K562 (cell line): Measurements from ENCODE around the gene C11orf58.

Source experiments
- CCNT2 ChIP-seq: IDR thresholded peaks from 2 replicates; pipeline ENCODE4 v1.6.1; 2011; ENCODE audit warnings: borderline replicate concordance, low read depth, mild to moderate bottlenecking, moderate library complexity, mixed read lengths, low read length; ENCODE audit not compliant: insufficient read length; ENCODE audit errors: extremely low read depth
- CTCF ChIP-seq, 3 experiments: IDR thresholded peaks in 2 of 3; conservative IDR thresholded peaks in 1 of 3; 2 replicates each; pipeline ENCODE4 v1.5.1; 2011 to 2012; ENCODE audit warnings: low read length in 3 of 3, mild to moderate bottlenecking in 3 of 3, control low read depth in 2 of 3, improper control_type of control experiment in 1 of 3, inconsistent platforms in 1 of 3, low read depth in 1 of 3, mixed read lengths in 1 of 3, moderate library complexity in 1 of 3; ENCODE audit not compliant: insufficient read depth in 2 of 3
- EZH2 ChIP-seq: IDR thresholded peaks from 2 replicates; pipeline ENCODE4 v1.6.1; 2012; ENCODE audit warnings: low read depth, mild to moderate bottlenecking, inconsistent platforms, low read length, borderline replicate concordance
- TARDBP ChIP-seq: fragments of 450-650 bp; IDR thresholded peaks from 2 replicates; pipeline ENCODE4 v1.6.1; 2016
- TEAD4 ChIP-seq, 2 experiments: sonication (generic) in 1 of 2; formaldehyde crosslinking in 1 of 2; IDR thresholded peaks; 2 replicates each; pipeline versions ENCODE4 v1.6.1 to v1.8.0; 2012 to 2022; ENCODE audit warnings: borderline replicate concordance in 1 of 2, inconsistent platforms in 1 of 2, low read length in 1 of 2, mild to moderate bottlenecking in 1 of 2, missing genetic modification reagents in 1 of 2
- ZNF184 ChIP-seq: sonication (generic); formaldehyde crosslinking; IDR thresholded peaks from 2 replicates; pipeline ENCODE4 v1.5.0; 2020; ENCODE audit warnings: missing genetic modification reagents
- ZNF76 ChIP-seq: fragments of 250-450 bp; sonication (Bioruptor Pico); IDR thresholded peaks from 2 replicates; pipeline ENCODE4 v1.4.0; 2020; ENCODE audit warnings: mild to moderate bottlenecking, moderate library complexity, borderline replicate concordance
- TF ChIP-seq, protein P1 (sequence below): fragments of 250-450 bp; sonication (Bioruptor Pico); IDR thresholded peaks from 2 replicates; pipeline ENCODE4 v1.5.0; 2021

DNA sequence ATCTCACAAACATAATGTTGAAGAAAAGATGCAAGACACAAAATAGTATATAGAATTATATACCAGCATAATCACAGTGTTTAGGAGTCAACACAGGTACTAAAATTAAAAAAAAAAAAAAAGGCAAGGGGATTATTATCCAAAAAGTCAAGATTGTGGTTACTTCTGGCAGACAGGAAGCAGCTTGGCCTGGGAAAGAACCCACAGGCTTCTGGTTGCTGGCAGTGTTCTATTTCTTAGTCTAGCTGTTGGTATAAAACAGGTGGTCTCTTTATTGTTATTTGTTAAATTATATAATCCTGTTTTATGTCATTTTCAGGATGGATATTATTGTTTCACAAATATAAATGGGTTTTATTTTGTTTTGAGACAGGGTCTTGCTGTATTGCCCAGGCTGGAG, 54.0 kb downstream of the C11orf58 start:
- TF ChIP-seq ZNF184: no peak
- no peak for TF ChIP-seq CTCF (IDR thresholded peaks at IDR 0.05 in 2 of 3, conservative IDR thresholded peaks at IDR 0.05 in 1 of 3; ENCODE audit: insufficient read depth in 2 of 3, low read depth in 1 of 3, low read length in 3 of 3)
- TF ChIP-seq, protein P1, sequence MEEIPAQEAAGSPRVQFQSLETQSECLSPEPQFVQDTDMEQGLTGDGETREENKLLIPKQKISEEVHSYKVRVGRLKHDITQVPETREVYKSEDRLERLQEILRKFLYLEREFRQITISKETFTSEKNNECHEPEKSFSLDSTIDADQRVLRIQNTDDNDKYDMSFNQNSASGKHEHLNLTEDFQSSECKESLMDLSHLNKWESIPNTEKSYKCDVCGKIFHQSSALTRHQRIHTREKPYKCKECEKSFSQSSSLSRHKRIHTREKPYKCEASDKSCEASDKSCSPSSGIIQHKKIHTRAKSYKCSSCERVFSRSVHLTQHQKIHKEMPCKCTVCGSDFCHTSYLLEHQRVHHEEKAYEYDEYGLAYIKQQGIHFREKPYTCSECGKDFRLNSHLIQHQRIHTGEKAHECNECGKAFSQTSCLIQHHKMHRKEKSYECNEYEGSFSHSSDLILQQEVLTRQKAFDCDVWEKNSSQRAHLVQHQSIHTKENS (CRISPR knock-in tag): no peak
- no peak for TF ChIP-seq TEAD4 (IDR thresholded peaks at IDR 0.05; ENCODE audit: low read length)
- TF ChIP-seq TEAD4 (CRISPR knock-in tag; IDR thresholded peaks at IDR 0.05; ENCODE audit: borderline replicate concordance): no peak
- TF ChIP-seq CCNT2: no peak
- no peak for TF ChIP-seq ZNF76
- no peak for TF ChIP-seq TARDBP
- TF ChIP-seq EZH2: no peak
